Endothelial cell of umbilical vein (primary cell): Measurements from ENCODE around the gene TTC21A.

ENCODE experiments used
- CTCF ChIP-seq, 2 donors: IDR thresholded peaks; 1 replicate in 1 of 2; 2 replicates in 1 of 2; pipeline ENCODE4 v1.5.1; 2011; ENCODE audit warnings: low read length in 2 of 2, mild to moderate bottlenecking in 2 of 2, moderate library complexity in 2 of 2, control low read depth in 1 of 2, inconsistent platforms in 1 of 2, low read depth in 1 of 2; ENCODE audit not compliant: insufficient read depth in 1 of 2; ENCODE audit errors: extremely low read depth in 1 of 2
- EZH2 ChIP-seq: IDR thresholded peaks from 2 replicates; pipeline ENCODE4 v1.6.1; 2012; ENCODE audit warnings: borderline replicate concordance, low read depth, mild to moderate bottlenecking, moderate library complexity, low read length, inconsistent platforms; ENCODE audit not compliant: severe bottlenecking
- FOS ChIP-seq: IDR thresholded peaks from 2 replicates; pipeline ENCODE4 v1.6.1; 2011; ENCODE audit warnings: mild to moderate bottlenecking, low read length, moderate library complexity, borderline replicate concordance; ENCODE audit not compliant: insufficient read depth
- MYC ChIP-seq: IDR thresholded peaks from one replicate; pipeline ENCODE4 v1.6.1; 2011; ENCODE audit warnings: mild to moderate bottlenecking, low read depth, low read length
- POLR2A ChIP-seq: IDR thresholded peaks from 2 replicates; pipeline ENCODE4 v1.6.1; 2012; ENCODE audit warnings: low read depth, mild to moderate bottlenecking, control low read depth, low read length
- POLR2AphosphoS5 ChIP-seq: IDR thresholded peaks from 2 replicates; pipeline ENCODE4 v1.6.1; 2012; ENCODE audit warnings: low read depth, mild to moderate bottlenecking, control low read depth, low read length, moderate library complexity; ENCODE audit not compliant: insufficient read depth

- TF ChIP-seq MYC, result no peak
- no peak for TF ChIP-seq EZH2
- no peak for TF ChIP-seq CTCF (IDR thresholded peaks at IDR 0.05; ENCODE audit: extremely low read depth in 1 of 2, insufficient read depth in 1 of 2, low read depth in 1 of 2, low read length in 2 of 2)
- no peak for TF ChIP-seq POLR2A
- TF ChIP-seq FOS, result no peak
- no peak for TF ChIP-seq POLR2AphosphoS5
Observed at GRCh38 chr3:39115870-39116269, 8.4 kb downstream of the TTC21A start.
